ENCODE data around the gene GDPD2. TPM values are rescaled to one million over a fixed set of nuclear protein-coding genes. Genes with fewer than 3 reads are reported as not detected.
A peak's percentile ranks its signal among the peaks of the same experiment; 100 is the strongest.

Gene GDPD2
- total RNA-seq, 2 experiments from 2014 or later = 0.22 to 0.23 TPM

DNA sequence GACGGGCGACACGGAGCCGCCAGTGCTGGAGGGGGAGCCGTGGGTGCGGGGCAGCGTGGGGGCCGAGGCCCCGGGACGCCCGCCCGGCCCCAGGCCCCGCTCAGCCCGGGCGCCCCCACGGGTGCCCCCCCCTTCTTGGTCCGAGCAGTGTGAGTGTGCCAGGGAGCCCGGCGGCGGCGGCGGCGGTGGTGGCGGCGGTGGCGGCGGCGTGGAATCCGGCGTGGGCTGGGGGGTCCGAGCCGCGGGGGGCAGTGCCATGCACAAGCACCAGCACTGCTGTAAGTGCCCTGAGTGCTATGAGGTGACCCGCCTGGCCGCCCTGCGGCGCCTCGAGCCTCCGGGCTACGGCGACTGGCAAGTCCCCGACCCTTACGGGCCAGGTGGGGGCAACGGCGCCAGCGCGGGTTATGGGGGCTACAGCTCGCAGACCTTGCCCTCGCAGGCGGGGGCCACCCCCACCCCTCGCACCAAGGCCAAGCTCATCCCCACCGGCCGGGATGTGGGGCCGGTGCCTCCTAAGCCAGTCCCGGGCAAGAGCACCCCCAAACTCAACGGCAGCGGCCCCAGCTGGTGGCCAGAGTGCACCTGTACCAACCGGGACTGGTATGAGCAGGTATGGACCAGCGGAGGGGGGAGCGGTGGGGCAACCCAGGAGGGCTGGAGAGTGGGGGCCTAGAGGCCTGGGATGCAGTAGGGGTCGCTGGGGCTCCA, 22.0 kb downstream of the GDPD2 start:
- Mint-ChIP-seq H3K4me1 (peaks cover 2% of the 10 kb centered on the region), H3K27me3 (peaks cover 50% of the 10 kb centered on the region), H3K27ac (no peak overlapping the region), H3K36me3 (ENCODE audit: low read depth) (no peaks in the 10 kb centered on the region), H3K4me3 (no peak overlapping the region), H3K9me3 (no peaks in the 10 kb centered on the region)
- CTCF ChIA-PET = interaction anchor here (1.2 to 3.3 kb wide), 3 partner anchors 8 to 11 kb away, joined by 3 to 16 read pairs (median 3); no protein-coding TSS in a partner anchor
- no peak for DNase-seq
- POLR2A ChIA-PET = no interaction called here

DNA sequence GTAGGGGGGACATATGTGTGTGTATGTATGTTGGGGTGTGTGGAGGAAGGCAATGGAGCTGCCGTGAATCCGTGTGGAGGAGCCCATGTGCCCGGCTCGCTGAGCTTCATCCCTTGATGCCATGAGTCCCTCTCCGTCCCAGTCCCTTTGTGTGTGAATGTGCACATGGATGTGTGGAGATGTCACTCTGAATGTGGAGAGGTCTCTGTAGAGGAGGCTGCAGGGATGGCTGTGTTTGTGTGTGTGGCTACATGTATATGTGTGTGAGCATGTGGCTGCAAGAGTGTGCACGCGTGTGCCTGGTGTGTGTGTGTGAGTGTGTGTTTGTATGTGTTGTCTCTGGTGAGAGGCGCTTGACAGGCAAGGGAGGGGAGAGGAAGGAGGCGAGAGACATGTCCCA, 22.8 kb downstream of the GDPD2 start:
- no peaks in the 10 kb centered on the region for H3K36me3 Mint-ChIP-seq (ENCODE audit: low read depth)

DNA sequence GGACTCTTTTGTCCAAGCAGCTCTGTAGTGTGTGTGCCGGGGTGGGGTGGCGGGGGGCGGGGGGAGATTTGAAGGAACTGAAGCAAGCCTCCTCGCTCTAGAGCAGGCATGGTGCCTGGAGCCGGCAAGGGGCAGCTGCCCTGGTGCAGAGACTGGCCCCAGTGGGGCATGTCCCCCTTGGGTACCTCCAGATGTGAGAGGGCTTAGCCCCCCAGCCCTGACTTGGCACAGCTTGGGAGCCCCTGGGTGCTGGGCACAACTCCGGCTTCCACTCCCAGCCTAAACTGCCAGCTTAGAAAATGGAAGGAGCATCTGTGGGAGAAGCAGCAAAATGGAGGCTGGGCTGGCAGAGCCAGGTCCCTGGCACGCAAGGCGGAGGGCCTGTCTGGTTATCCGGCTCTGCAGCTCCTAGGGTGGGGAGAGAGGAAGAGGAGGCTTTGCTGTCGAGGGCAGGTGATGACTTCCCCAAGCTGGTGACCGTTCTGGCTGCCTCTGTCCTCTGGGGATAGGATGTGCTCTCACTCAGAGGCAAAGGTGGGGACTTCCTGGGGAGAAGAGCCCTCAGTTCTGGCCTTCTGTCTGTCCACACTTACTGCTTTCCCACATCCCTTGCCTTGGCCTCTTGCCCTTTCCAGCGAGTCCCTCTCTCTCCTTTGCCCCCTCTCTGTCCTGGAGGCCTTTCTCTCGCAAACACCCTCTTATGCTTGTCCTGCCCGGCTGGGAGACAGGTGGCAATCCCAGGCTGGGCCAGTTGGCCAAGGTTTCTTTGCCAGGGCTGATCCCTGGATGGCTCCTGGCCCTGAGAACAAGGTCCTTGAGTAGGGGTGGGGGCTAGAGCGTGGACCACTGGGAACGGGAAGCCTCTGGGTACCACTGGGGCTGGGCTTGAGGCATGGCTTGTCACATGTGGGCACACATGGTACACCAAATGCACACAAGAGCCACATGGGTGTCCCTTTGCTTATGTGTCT, 23.6 kb downstream of the GDPD2 start:
- no peak overlapping the region for H3K27ac Mint-ChIP-seq
- ChIA-PET CTCF (interaction anchor here (1.2 kb wide), 1 partner anchor 9 kb away, joined by 3 read pairs; no protein-coding TSS in a partner anchor), POLR2A (no interaction called here)
- H3K4me1 Mint-ChIP-seq = peaks cover 4% of the 10 kb centered on the region
- H3K4me3 Mint-ChIP-seq = no peak overlapping the region
- H3K9me3 Mint-ChIP-seq = no peaks in the 10 kb centered on the region
- no peak for DNase-seq
- no peaks in the 10 kb centered on the region for H3K36me3 Mint-ChIP-seq (ENCODE audit: low read depth)
- peaks cover 38% of the 10 kb centered on the region for H3K27me3 Mint-ChIP-seq

More for the DNA sequence above, 22.8 kb downstream of the GDPD2 start:
- Mint-ChIP-seq H3K4me1 (peaks cover 2% of the 10 kb centered on the region), H3K4me3 (no peak overlapping the region), H3K27me3 (peaks cover 44% of the 10 kb centered on the region), H3K9me3 (no peaks in the 10 kb centered on the region), H3K27ac (no peak overlapping the region)
- ChIA-PET POLR2A (no interaction called here), CTCF (interaction anchor here (1.2 to 3.3 kb wide), 2 partner anchors 10 to 12 kb away, joined by 3 to 16 read pairs; no protein-coding TSS in a partner anchor)
- DNase-seq = no peak

DNA sequence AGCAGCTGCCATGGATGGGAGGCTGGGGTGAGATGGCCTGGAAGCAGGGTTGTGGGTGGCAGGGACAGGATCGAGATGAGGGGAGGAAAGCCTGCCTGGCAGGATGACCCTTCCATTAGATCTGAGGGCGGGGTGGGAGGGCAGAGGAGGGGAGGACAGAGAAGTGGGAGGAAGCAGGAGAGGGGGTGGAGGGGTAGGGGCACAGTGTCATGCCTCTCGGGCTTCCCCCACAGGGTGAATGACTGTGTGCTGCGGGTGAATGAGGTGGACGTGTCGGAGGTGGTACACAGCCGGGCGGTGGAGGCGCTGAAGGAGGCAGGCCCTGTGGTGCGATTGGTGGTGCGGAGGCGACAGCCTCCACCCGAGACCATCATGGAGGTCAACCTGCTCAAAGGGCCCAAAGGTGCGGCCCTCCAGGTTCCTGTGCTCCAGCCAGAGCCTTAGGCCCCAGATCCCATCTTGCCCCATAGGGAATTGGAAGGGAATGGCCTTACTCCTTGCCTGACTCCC, 26.4 kb downstream of the GDPD2 start:
- Mint-ChIP-seq H3K36me3 (ENCODE audit: low read depth) (no peaks in the 10 kb centered on the region), H3K4me3 (no peak overlapping the region), H3K27me3 (peaks cover 15% of the 10 kb centered on the region), H3K27ac (no peak overlapping the region), H3K4me1 (peaks cover 29% of the 10 kb centered on the region), H3K9me3 (no peaks in the 10 kb centered on the region)
- DNase-seq = no peak
- POLR2A ChIA-PET = no interaction called here
- CTCF ChIA-PET = no interaction called here

DNA sequence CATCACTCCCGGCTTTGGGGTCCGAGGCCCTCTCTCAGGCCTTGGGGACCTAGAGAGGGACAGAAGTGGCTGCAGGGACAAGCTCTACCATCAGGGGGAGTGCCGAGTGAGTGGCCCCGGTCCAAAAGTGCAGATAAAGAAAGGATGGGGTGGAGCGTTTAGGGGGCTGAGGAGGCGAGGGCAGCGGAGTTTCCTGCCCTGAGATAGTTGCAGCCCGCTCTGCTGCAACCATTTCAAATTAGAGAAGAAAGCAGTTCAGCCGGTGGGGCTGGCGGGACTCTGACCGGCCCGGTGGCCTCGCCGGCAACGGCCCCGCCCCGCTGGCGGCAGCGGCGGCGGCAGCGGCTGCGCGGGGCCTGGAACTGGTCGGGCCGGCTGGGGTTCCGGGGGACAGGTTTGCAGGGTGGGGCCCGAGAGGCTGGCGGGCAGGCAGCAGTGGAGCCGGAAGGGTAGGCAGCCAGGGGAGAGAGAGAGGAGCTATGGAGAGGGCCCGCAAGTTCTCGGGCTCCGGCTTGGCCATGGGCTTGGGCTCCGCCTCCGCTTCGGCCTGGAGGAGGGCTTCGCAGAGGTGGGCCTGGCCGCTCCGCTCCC, 29.1 kb downstream of the GDPD2 start:
- ChIA-PET POLR2A (no interaction called here), CTCF (interaction anchor here (1.0 to 2.8 kb wide), 5 partner anchors 9 to 213 kb away, joined by 3 to 22 read pairs (median 4); no protein-coding TSS in a partner anchor)
- Mint-ChIP-seq H3K27me3 (no peaks in the 10 kb centered on the region), H3K9me3 (no peaks in the 10 kb centered on the region), H3K36me3 (ENCODE audit: low read depth) (peaks cover 4% of the 10 kb centered on the region), H3K4me3 (peak overlapping the region; percentile 74), H3K4me1 (peaks cover 41% of the 10 kb centered on the region), H3K27ac (peak overlapping the region; percentile 85)
- peak; percentile 54 for DNase-seq

DNA sequence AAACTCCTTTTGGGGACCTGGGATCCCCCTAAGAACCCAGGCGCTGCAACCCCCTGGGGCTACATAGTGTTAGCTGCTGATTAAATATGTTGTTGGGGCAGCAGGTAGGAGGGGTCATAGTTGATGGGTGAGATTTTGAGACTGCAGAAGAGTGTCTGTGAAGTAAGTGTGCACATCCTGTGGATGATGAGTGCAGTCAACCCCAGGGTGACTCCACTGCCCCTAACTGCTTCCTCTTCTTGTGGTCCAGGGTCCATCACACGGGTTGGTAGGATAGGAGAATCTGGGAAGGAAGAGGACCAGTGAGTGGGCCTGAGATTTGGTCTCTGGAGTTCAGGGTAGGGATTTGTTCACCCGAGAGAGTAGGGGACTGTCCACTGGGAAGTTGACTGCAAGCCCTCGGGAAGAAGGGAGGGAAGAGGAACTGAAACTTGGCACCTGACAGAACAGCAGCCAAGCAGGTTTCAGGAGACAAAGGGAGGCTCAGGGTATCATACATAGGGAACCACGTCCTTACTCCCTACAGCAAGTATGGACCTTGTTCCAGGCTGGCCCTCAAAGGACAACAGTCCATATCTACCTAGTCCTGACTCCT, 30.0 kb downstream of the GDPD2 start:
- H3K27ac Mint-ChIP-seq = peak overlapping the region; percentile 85
- H3K27me3 Mint-ChIP-seq = no peaks in the 10 kb centered on the region
- H3K9me3 Mint-ChIP-seq = no peaks in the 10 kb centered on the region
- H3K36me3 Mint-ChIP-seq (ENCODE audit: low read depth) = peaks cover 4% of the 10 kb centered on the region
- peak overlapping the region; percentile 65 for H3K4me3 Mint-ChIP-seq
- CTCF ChIA-PET = interaction anchor here (1.0 to 2.8 kb wide), 5 partner anchors 9 to 212 kb away, joined by 3 to 22 read pairs (median 3); partner anchors contain the start of gene DLG3
- no peak for DNase-seq
- H3K4me1 Mint-ChIP-seq = peaks cover 42% of the 10 kb centered on the region
- POLR2A ChIA-PET = no interaction called here

DNA sequence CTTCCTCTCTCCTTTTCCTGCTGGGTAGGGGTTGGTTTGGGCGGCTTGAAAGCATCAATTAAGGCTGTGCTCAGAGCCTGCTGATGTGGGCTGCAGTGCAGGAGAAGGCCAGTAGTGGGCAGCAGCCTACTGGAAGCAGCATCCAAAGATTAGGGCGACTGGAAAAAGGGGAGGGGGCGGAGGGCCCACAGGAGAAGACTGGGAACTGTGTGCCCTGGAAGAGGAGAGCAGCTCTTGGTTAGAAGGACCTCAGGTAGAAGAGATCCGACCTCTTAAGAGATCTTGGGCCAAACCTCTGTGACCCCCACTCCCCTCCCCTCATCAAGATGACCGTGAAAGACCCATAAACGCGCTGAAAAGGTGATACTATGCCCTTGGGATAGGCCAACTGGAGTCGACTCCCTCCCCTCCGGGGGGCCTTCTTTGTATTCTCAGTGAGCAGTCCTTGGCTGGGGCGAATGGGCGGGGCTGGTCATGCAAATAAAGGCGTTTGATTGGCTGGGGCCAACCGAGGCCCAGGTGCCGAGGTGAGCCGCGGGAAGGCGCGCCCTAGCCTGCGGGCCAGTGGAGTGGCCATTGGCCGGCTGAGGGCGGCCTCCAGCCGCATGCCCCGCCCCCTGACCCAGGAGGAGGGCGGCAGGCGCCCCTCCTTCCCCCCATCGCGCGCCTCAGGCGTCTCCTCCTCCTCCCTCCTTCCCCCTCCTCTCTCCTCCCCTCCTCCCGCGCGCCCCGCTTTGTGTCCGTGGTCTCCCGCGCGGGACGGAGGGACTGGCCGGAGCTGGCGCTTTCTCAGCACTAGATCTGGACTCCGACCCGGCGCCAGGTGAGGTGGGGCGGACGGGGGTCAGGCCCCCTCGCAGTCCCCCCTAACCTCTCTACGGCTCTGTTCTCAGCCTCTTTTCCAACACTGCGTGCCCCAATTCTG, 31.6 kb downstream of the GDPD2 start:
- DNase-seq = peak; percentile 74
- H3K27me3 Mint-ChIP-seq = no peaks in the 10 kb centered on the region
- H3K4me1 Mint-ChIP-seq = peaks cover 42% of the 10 kb centered on the region
- peak overlapping the region; percentile 81 for H3K4me3 Mint-ChIP-seq
- H3K36me3 Mint-ChIP-seq (ENCODE audit: low read depth) = peaks cover 4% of the 10 kb centered on the region
- ChIA-PET CTCF (interaction anchor here (1.2 to 1.7 kb wide), 2 partner anchors 22 to 210 kb away, joined by 3 to 7 read pairs; no protein-coding TSS in a partner anchor), POLR2A (no interaction called here)
- peak overlapping the region; percentile 93 for H3K27ac Mint-ChIP-seq
- no peaks in the 10 kb centered on the region for H3K9me3 Mint-ChIP-seq

DNA sequence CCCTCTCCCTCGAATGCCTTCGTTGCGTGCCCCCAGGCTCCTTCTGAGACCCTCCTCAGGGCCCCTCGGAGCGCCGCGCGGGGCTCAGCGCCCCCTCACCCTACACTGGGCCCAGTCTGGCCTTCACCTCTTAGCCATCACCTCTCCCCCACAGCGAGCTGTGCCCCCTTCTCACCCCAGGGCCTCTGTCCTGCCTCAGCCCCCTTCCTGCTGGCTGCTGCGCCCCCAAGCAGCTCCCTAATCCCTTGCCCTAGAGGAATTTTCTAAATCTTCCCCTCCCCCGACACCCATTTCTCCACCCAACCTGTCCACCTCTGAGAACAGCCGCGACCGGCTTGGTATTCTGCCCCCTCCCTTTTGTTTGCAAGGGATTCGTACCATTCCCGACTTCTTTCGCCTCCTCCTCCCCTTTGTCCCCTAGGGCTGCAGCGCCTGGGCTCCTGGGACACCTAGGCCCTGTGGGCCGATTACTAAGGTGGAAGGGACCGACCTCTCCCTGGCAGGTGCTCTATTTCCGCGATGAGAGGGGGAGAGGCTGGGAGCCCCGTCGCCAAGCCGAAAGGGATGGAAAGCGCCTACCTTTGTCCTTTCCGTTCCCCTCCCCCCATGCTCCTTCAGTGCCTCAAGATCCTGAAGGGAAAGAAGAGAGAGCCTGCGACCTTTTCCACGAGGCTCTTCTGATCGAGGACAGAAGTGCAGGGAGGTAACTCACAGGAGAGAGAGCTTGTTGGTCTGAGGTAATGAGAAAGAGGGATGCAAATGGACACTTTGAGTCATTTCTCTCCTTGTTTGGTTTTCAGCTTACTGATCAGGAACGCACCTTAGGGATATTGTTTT, 32.5 kb downstream of the GDPD2 start:
- no peaks in the 10 kb centered on the region for H3K9me3 Mint-ChIP-seq
- H3K4me3 Mint-ChIP-seq = peak overlapping the region; percentile 81
- H3K27ac Mint-ChIP-seq = peak overlapping the region; percentile 93
- DNase-seq = no peak
- POLR2A ChIA-PET = no interaction called here
- H3K4me1 Mint-ChIP-seq = peaks cover 42% of the 10 kb centered on the region
- peaks cover 9% of the 10 kb centered on the region for H3K36me3 Mint-ChIP-seq (ENCODE audit: low read depth)
- CTCF ChIA-PET = interaction anchor here (0.5 to 1.7 kb wide), 4 partner anchors 10 to 572 kb away, joined by 3 to 7 read pairs (median 3); no protein-coding TSS in a partner anchor
- H3K27me3 Mint-ChIP-seq = no peaks in the 10 kb centered on the region

DNA sequence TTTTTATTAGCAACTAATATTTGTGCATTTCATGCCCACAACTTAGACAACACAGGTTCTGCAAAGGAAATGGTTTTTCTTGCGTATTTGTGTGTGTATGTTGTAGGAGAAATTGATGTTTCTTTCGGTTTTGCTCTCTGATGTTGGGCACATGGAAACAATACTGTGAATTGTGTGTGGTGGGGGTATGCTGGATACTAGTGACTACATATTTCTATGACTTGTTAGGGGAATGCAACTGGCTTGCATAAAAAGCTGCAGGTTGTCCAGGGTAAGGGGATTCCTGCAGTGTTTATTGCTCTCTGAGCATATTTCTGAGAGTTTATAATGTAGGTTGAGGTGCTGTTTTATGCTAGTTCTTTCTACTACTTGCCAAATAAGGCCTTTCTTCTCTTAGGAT, 33.1 kb downstream of the GDPD2 start:
- Mint-ChIP-seq H3K36me3 (ENCODE audit: low read depth) (peaks cover 12% of the 10 kb centered on the region), H3K4me3 (peak overlapping the region; percentile 81), H3K4me1 (peaks cover 42% of the 10 kb centered on the region), H3K9me3 (no peaks in the 10 kb centered on the region), H3K27ac (peak overlapping the region; percentile 93), H3K27me3 (no peaks in the 10 kb centered on the region)
- DNase-seq = no peak
- CTCF ChIA-PET = interaction anchor here (0.5 to 1.7 kb wide), 4 partner anchors 10 to 571 kb away, joined by 3 to 7 read pairs (median 3); no protein-coding TSS in a partner anchor
- POLR2A ChIA-PET = no interaction called here

DNA sequence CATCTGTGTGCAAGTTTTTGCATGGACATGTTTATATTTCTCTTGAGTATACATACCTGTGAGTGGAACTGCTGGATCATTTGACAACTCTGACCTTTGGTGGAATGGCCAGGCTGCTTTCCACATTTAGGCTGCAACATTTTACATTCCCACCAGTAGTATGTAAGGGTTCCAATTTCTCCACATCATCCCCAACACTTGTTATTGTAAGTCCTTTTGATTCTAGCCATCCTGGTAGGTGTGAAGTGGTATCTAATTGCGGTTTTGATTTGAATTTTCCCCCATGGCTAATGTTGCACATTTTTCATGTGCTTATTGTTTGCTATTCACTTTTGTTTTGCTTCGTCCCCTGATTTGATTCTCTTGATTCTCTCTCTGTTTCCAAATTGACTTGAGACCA, 37.9 kb downstream of the GDPD2 start:
- H3K4me1 Mint-ChIP-seq = peaks cover 14% of the 10 kb centered on the region
- ChIA-PET POLR2A (no interaction called here), CTCF (no interaction called here)
- H3K9me3 Mint-ChIP-seq = no peaks in the 10 kb centered on the region
- DNase-seq = no peak
- H3K36me3 Mint-ChIP-seq (ENCODE audit: low read depth) = peaks cover 15% of the 10 kb centered on the region
- no peak overlapping the region for H3K27ac Mint-ChIP-seq
- H3K4me3 Mint-ChIP-seq = no peak overlapping the region
- H3K27me3 Mint-ChIP-seq = no peaks in the 10 kb centered on the region

DNA sequence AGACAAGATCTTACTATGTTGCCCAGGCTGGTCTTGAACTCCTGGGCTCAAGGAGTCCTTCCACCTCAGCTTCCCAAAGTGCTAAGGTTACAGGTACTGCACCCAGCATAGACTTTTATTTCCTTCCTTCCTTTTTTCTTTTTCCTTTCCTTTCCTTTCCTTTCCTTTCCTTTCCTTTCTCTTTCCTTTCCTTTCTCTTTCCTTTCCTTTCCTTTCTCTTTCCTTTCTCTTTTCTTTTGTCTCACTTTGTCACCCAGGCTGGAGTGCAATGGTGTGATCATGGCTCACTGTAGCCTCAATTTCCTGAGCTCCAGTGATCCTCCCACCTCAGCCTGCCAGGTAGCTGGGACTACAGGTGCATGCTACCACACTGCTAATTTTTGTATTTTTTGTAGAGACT, 40.9 kb downstream of the GDPD2 start:
- ChIA-PET POLR2A (no interaction called here), CTCF (no interaction called here)

More for the DNA sequence above, 40.9 kb downstream of the GDPD2 start:
- no peak overlapping the region for H3K4me3 Mint-ChIP-seq
- no peak for DNase-seq
- H3K36me3 Mint-ChIP-seq (ENCODE audit: low read depth) = peaks cover 13% of the 10 kb centered on the region
- H3K4me1 Mint-ChIP-seq = peaks cover 2% of the 10 kb centered on the region
- no peaks in the 10 kb centered on the region for H3K27me3 Mint-ChIP-seq
- H3K9me3 Mint-ChIP-seq = no peaks in the 10 kb centered on the region
- H3K27ac Mint-ChIP-seq = no peak overlapping the region

Data from activated CD4-positive, alpha-beta T cell treated with anti-CD3 and anti-CD28 coated beads, Interleukin-2, amount 10 ng/mL, durations not matched to agents 7 days and 5 days (primary cell).